Erythroblast (primary cell): ENCODE measurements around the gene OPRM1.

ENCODE experiments used
- GATA1 ChIP-seq: IDR thresholded peaks from 2 replicates; pipeline ENCODE4 v1.6.1; 2011; ENCODE audit warnings: low read depth, mild to moderate bottlenecking, control low read depth, low read length, moderate library complexity
- POLR2A ChIP-seq: IDR thresholded peaks from 2 replicates; pipeline ENCODE4 v1.6.1; 2011; ENCODE audit warnings: mild to moderate bottlenecking, low read length

- TF ChIP-seq POLR2A (no peak), GATA1 (no peak)
Measured at GRCh38 chr6:154257067-154257466, 218.0 kb downstream of the OPRM1 start.
